ENCODE measurements around the gene NRP2.

GRCh38 chr2:205681401-205682238, 681 bp upstream of the NRP2 start:
- TF ChIP-seq RAD21 (IDR thresholded peaks at IDR 0.05; ENCODE audit: low read depth) (no peak), CEBPB (IDR thresholded peaks at IDR 0.05) (no peak), MAX (IDR thresholded peaks at IDR 0.05) (no peak), CREB1 (IDR thresholded peaks at IDR 0.05; ENCODE audit: low read depth) (no peak), EP300 (IDR thresholded peaks at IDR 0.05; ENCODE audit: borderline replicate concordance) (0 out of 2 replicates have a peak, but pooled peaks have one; percentile 1), REST (IDR thresholded peaks at IDR 0.05; ENCODE audit: low read depth) (no peak), ZBTB7A (IDR thresholded peaks at IDR 0.05; ENCODE audit: low read depth) (peak; percentile 27; the same call in 1 of the 2 replicates), NFIC (IDR thresholded peaks at IDR 0.05) (no peak), EGR1 (IDR thresholded peaks at IDR 0.05) (no peak), TAF1 (IDR thresholded peaks at IDR 0.05; ENCODE audit: low read depth) (no peak), FOXM1 (IDR thresholded peaks at IDR 0.05; ENCODE audit: borderline replicate concordance, low read depth) (no peak), YY1 (IDR thresholded peaks at IDR 0.05; ENCODE audit: low read depth) (no peak), TEAD4 (IDR thresholded peaks at IDR 0.05) (no peak)
- TF ChIP-seq, protein P1, sequence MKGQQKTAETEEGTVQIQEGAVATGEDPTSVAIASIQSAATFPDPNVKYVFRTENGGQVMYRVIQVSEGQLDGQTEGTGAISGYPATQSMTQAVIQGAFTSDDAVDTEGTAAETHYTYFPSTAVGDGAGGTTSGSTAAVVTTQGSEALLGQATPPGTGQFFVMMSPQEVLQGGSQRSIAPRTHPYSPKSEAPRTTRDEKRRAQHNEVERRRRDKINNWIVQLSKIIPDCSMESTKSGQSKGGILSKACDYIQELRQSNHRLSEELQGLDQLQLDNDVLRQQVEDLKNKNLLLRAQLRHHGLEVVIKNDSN (IDR thresholded peaks at IDR 0.05) = no peak
